Measurements from ENCODE around the gene DHX34. TPM values are rescaled to one million over a fixed set of nuclear protein-coding genes. Genes with fewer than 3 reads are reported as not detected.

The DHX34 gene
- total and polyA plus RNA-seq, 9 of the 15 experiments (the other 6 are each of a cell fraction or from before 2014, with no cell fraction given) = 0.36 to 42.0 (median 15.0) TPM

DNA sequence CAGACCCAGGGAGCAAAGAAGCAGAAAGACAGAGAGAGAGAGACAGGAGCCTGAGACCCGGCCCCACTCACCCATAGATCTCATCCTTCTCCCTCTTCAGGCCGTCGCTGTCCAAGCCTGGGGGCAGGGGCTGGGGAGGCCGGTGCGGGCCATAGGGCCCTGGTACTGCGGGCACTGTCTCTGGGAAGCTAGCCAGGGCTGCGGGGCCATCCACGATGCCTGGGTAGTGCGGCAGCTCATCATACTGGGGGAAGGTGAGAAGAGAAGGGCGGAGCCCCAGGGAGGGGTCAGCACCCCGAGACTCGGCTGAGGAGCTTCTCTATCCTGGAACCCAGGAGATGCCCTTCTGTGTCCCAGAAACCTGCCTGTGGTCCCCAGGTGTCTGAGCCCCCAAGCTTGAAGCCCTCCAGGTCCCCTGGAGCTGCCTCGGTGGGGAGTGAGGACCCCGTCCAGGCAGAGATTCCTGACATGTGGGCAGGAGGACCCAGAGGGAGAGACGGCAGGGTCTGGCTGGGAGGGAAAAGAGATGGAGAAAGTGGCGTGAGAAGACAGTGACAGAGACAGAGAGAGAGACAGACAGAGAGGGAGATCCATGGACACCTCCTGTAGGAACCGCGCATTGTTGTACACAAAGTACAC lies 68.1 kb downstream of the DHX34 start (continued):
- no peak for TF ChIP-seq NFRKB (IDR thresholded peaks at IDR 0.05; ENCODE audit: low read depth)
- TF ChIP-seq SMARCB1 (IDR thresholded peaks at IDR 0.05; ENCODE audit: insufficient read length, low read depth) = no peak
- no peak for TF ChIP-seq CAMTA2 (CRISPR knock-in tag; conservative IDR thresholded peaks at IDR 0.05)
- no peak for TF ChIP-seq ZNF57 (CRISPR knock-in tag; IDR thresholded peaks at IDR 0.05)
- TF ChIP-seq MEF2D (tag; conservative IDR thresholded peaks at IDR 0.05; ENCODE audit: low read depth) = no peak
- TF ChIP-seq, protein P1, sequence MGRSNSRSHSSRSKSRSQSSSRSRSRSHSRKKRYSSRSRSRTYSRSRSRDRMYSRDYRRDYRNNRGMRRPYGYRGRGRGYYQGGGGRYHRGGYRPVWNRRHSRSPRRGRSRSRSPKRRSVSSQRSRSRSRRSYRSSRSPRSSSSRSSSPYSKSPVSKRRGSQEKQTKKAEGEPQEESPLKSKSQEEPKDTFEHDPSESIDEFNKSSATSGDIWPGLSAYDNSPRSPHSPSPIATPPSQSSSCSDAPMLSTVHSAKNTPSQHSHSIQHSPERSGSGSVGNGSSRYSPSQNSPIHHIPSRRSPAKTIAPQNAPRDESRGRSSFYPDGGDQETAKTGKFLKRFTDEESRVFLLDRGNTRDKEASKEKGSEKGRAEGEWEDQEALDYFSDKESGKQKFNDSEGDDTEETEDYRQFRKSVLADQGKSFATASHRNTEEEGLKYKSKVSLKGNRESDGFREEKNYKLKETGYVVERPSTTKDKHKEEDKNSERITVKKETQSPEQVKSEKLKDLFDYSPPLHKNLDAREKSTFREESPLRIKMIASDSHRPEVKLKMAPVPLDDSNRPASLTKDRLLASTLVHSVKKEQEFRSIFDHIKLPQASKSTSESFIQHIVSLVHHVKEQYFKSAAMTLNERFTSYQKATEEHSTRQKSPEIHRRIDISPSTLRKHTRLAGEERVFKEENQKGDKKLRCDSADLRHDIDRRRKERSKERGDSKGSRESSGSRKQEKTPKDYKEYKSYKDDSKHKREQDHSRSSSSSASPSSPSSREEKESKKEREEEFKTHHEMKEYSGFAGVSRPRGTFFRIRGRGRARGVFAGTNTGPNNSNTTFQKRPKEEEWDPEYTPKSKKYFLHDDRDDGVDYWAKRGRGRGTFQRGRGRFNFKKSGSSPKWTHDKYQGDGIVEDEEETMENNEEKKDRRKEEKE (IDR thresholded peaks at IDR 0.05; ENCODE audit: borderline replicate concordance in 1 of 2, control insufficient read depth in 1 of 2, low read depth in 2 of 2, low read length in 1 of 2) = no peak
- TF ChIP-seq MAFK (IDR thresholded peaks at IDR 0.05; ENCODE audit: low read length) = no peak
- TF ChIP-seq, protein P2, sequence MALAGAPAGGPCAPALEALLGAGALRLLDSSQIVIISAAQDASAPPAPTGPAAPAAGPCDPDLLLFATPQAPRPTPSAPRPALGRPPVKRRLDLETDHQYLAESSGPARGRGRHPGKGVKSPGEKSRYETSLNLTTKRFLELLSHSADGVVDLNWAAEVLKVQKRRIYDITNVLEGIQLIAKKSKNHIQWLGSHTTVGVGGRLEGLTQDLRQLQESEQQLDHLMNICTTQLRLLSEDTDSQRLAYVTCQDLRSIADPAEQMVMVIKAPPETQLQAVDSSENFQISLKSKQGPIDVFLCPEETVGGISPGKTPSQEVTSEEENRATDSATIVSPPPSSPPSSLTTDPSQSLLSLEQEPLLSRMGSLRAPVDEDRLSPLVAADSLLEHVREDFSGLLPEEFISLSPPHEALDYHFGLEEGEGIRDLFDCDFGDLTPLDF (CRISPR knock-in tag; IDR thresholded peaks at IDR 0.05) = no peak
- TF ChIP-seq HNRNPK (IDR thresholded peaks at IDR 0.05; ENCODE audit: low read depth, low read length, poor library complexity, severe bottlenecking) = no peak
